SH-SY5Y (cell line): ENCODE measurements around the gene CWC15.

Experiments
- GATA2 ChIP-seq: IDR thresholded peaks from 2 replicates; pipeline ENCODE4 v1.6.1; 2011; ENCODE audit warnings: mild to moderate bottlenecking, low read depth, low read length
- GATA3 ChIP-seq: IDR thresholded peaks from 2 replicates; pipeline ENCODE4 v1.6.1; 2011; ENCODE audit warnings: low read depth, mild to moderate bottlenecking, low read length, moderate library complexity

DNA sequence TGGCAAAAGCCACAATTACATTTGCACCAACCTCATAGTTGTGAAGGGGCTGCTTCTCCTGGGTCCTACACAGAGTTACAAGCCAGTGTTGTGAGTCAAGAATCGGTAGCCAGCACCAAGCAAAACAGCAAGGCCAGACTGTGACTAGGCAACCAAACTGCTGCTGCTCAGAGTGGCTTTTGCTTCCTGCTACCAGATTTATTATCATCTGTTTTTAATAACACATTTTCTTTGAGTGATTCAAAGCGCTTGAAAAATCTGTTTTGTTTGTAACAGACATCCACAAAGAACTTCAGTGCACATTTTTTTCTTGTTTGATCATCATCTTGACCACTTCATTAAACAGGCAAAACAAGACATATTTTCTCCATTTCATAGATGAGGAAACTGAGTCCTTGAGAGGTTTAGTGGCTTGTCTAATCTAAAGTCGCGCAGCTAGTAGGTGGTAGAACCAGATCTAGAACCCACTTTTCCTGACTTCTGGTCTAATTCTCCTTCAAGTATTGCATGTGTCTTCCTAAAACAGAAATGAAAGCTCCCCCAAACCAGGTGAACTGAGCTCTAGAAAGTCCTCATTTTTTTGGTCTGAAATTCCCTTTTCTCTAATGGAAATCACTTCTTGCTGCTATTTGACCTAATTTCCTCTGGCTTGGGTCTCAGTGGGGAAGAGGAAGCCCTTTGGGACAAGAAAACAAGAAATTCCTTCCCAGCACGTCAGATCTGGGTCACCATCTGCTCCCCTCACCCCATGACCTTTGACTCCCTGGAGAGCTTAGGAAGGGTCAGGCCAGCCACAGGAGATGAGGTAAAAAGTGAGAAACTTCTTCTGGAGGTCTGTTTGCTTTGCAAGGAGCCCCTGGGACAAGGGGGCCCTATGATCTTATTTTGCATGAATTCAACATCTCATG lies 39.9 kb downstream of the CWC15 start:
- TF ChIP-seq GATA2 (no peak), GATA3 (no peak)
